Measurements from ENCODE around the gene PARD3B.

PARD3B gene

GRCh38 chr2:205139822-205140463, 594.7 kb downstream of the PARD3B start:
- DNase-seq (ENCODE audit: low read depth) = no peak

- no peak for DNase-seq (ENCODE audit: low read depth)
These were observed 596.1 kb downstream of the PARD3B start for GRCh38 chr2:205141381-205141780.

GRCh38 chr2:205145888-205146287, 600.6 kb downstream of the PARD3B start:
- no peak for DNase-seq (ENCODE audit: low read depth)

- no peak for DNase-seq (ENCODE audit: low read depth)
These were observed 603.5 kb downstream of the PARD3B start for GRCh38 chr2:205148755-205149154.

- no peak for DNase-seq (ENCODE audit: low read depth)
These were observed 611.2 kb downstream of the PARD3B start for GRCh38 chr2:205156457-205156856.

GRCh38 chr2:205158404-205158803, 613.1 kb downstream of the PARD3B start:
- no peak for DNase-seq (ENCODE audit: low read depth)

- DNase-seq (ENCODE audit: low read depth) = no peak
These were observed 616.0 kb downstream of the PARD3B start for GRCh38 chr2:205161156-205161839.

- no peak for DNase-seq (ENCODE audit: low read depth)
These were observed 621.5 kb downstream of the PARD3B start for GRCh38 chr2:205166745-205167144.

- no peak for DNase-seq (ENCODE audit: low read depth)
These were observed 623.7 kb downstream of the PARD3B start for GRCh38 chr2:205169012-205169411.

- DNase-seq (ENCODE audit: low read depth) = no peak
These were observed 624.2 kb downstream of the PARD3B start for GRCh38 chr2:205169464-205169863.

GRCh38 chr2:205170399-205170798, 625.1 kb downstream of the PARD3B start:
- DNase-seq (ENCODE audit: low read depth) = no peak

GRCh38 chr2:205171261-205171940, 626.1 kb downstream of the PARD3B start:
- no peak for DNase-seq (ENCODE audit: low read depth)

GRCh38 chr2:205175831-205176230, 630.6 kb downstream of the PARD3B start:
- DNase-seq (ENCODE audit: low read depth) = no peak

GRCh38 chr2:205176546-205176945, 631.3 kb downstream of the PARD3B start:
- no peak for DNase-seq (ENCODE audit: low read depth)

- DNase-seq (ENCODE audit: low read depth) = no peak
These were observed 632.3 kb downstream of the PARD3B start for GRCh38 chr2:205177546-205177945.

- no peak for DNase-seq (ENCODE audit: low read depth)
These were observed 635.5 kb downstream of the PARD3B start for GRCh38 chr2:205180730-205181129.

- no peak for DNase-seq (ENCODE audit: low read depth)
These were observed 642.5 kb downstream of the PARD3B start for GRCh38 chr2:205187731-205188130.

- DNase-seq (ENCODE audit: low read depth) = no peak
These were observed 643.2 kb downstream of the PARD3B start for GRCh38 chr2:205188239-205189138.

- no peak for DNase-seq (ENCODE audit: low read depth)
These were observed 644.0 kb downstream of the PARD3B start for GRCh38 chr2:205189301-205189700.

GRCh38 chr2:205190528-205190927, 645.3 kb downstream of the PARD3B start:
- no peak for DNase-seq (ENCODE audit: low read depth)

GRCh38 chr2:205193125-205193835, 648.0 kb downstream of the PARD3B start:
- DNase-seq (ENCODE audit: low read depth) = no peak

- DNase-seq (ENCODE audit: low read depth) = no peak
These were observed 648.6 kb downstream of the PARD3B start for GRCh38 chr2:205193836-205194228.
